NCI-H510A (cell line): ENCODE measurements around the gene PMM2.
A peak's percentile ranks its signal among the peaks of the same experiment; 100 is the strongest.
"Not testable (repeated sequence)": the region's sequence is repeated elsewhere in the genome, so short reads cannot be mapped to it uniquely, and the experiment has no call there.

ENCODE experiments used
- DNase-seq: peaks from one replicate; lab custom pipeline; 2025; lab: John Stamatoyannopoulos, UW

The PMM2 gene

DNA sequence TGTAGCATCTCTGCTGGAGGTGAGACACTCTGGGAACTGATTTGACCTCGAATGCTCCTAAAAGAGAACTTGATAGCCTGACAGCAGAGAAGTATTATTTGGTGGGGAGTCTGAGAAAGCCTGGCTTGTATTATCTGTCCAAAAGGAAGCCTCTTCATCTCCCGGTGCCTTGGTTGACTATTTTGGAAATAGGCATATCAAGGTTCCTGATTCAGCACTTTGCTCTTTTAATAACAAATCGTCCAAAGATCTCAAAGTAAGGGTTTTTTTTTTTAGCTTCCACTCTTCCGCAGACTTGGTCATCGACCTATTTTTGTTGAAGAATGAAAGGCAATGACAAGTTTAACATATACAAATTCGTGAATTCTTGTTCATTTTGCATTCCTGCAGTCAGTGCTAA is 15.0 kb upstream of the PMM2 start:
- DNase-seq = no peak

- no peak for DNase-seq
Observed at GRCh38 chr16:8785408-8785807, 12.2 kb upstream of the PMM2 start.

GRCh38 chr16:8786316-8786715 is 11.3 kb upstream of the PMM2 start:
- not testable (repeated sequence) for DNase-seq

DNA sequence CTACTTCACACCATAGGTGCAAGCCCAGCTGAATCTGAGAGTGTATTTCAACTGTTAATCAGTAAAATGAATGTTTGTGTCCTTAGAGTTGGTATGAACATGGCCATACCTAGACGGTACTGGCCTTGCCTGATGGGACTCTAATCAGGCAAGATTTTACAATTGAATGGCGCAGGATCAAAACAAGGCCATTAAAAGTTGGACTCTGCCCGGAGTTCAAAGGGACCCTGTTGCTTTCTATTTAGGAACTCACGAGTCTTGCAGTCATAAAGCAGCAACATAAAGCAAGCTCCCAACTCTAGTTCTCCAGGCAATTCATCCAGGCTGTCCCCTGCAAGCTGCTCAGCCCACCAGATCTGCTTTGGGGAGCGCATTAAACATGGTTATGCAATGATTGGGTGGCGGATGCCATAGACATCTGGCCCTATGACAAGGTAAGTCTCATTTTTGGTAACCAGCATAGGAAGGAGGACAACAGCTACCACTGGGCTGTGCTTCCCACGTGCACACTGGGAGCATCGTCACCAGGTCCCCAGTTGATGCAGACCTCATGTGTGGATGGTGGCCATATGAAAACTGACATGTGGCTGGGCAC is 9.0 kb upstream of the PMM2 start:
- DNase-seq = no peak

DNA sequence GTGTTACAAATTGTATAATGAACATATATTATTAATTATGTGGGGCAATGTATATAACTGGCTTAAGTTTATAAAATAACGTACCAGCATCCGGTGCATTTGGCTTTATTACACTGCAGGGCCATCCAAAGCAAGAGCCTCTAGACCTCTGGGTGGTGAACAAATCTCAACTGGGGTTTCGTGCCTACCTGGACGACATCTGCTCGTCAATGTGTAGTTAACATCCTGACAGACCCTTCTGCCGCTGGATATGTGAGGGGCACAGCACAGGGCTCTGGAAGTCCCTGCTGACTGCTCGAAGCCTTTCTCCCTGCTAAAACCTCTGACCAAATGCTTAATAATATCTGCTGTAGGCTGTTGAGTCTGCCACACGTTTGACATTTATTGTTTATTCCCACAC is 2.5 kb upstream of the PMM2 start:
- DNase-seq = peak; percentile 18

DNA sequence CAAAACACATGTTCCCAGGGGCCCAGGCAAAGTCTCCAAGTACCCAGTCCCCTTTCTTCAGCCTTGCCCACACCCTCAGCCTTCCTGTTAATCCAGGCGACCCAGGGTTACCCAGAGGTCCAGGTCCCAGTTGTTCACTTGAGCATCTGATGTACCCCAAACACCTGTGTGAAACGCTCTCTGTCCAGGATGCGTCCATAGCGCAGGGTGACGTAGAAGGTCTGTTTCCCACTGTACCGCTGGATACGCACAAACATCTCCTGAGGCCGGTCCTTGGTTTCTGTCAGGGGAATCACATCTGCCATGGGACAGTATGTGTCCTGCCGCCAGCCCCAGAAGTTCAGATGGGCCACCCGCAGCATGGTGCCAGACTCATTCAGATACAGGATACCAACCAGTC is 1.8 kb upstream of the PMM2 start:
- DNase-seq = no peak

- DNase-seq = no peak
Observed at GRCh38 chr16:8796469-8797363, 923 bp upstream of the PMM2 start.

DNA sequence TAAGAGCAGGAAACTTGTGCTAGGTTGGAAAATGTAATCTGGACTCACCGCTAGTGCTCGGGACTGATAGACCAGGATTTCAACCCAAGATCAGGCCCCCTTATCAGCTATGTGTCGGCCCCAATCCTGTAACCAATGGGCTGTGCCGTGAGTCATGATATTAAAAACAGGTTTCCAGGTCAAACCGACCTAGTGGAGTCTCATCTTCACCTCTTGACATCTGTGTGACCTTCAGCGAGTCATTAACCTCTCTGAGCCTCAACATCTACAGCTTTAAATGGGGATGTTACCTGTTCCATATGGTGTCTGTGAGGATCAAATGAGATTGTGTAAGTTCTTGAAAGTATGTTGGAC is 512 bp downstream of the PMM2 start:
- no peak for DNase-seq

GRCh38 chr16:8798535-8799157 is 1.0 kb downstream of the PMM2 start:
- DNase-seq = no peak

DNA sequence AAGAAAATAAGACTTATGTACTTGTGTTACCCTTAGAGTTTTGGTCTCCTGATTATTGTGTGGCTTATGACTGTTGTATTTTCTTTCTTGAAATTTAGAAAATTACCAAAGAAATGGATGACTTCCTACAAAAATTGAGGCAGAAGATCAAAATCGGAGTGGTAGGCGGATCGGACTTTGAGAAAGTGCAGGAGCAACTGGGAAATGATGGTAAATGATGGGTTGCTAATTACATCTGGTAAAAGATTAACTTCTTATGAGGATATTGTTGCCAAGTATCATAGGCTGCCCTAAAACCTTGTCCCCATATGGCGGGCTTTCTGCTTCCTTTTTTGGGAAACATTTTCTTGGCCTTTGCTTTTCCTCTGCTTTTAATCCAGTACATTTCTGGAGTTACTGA is 4.1 kb downstream of the PMM2 start:
- DNase-seq = no peak

GRCh38 chr16:8803733-8804132 is 6.1 kb downstream of the PMM2 start:
- not testable (repeated sequence) for DNase-seq

GRCh38 chr16:8804313-8804712 is 6.7 kb downstream of the PMM2 start:
- no peak for DNase-seq

DNA sequence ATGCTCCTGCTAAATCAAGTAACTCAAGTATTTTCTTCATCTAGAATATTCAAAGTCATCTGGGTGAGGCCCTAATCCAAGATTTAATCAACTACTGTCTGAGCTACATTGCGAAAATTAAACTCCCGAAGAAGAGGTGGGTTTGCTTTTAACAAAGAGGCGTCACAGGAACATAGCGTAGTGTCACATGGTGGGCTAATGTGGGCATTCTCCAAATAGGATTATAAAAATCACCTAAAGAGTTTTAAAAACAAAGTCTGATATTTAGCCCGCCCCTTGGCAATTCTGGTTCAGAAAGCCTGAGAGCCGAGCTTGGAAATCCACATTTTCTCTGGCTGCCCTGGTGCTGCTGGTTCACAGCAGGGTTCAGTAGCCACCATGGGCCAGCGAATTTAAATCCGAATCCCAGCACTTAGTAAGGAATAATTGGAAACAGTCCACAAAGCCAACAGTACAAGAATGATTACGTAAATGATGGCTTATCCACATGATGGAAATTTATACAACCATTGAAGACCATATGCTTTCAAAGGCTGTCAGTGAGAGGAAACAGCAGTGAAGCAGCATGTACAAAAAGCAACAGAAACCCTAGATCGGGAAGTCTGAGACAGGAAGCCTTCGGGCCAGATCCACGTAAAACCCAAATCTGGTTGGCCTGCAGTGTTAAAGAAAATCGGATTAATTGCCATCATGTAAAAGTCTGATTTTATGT is 8.8 kb downstream of the PMM2 start:
- no peak for DNase-seq

DNA sequence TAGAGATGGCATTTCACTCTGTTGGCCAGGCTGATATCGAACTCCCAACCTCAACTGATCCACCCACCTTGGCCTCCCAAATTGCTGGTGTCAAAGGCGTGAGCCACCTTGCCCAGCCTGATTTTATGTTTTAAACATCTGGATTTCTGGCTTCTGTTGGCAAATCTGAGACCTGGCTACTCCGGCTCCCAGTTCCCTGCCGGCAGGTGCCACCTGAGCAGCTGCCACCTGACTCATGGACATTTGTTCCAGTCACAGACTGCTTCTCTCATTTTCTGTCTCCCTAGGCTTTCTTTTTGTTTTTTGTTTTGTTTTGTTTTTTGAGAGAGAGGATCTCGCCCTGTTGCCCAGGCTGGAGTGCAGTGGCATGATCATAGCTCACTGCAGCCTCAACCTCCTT is 9.6 kb downstream of the PMM2 start:
- no peak for DNase-seq

DNA sequence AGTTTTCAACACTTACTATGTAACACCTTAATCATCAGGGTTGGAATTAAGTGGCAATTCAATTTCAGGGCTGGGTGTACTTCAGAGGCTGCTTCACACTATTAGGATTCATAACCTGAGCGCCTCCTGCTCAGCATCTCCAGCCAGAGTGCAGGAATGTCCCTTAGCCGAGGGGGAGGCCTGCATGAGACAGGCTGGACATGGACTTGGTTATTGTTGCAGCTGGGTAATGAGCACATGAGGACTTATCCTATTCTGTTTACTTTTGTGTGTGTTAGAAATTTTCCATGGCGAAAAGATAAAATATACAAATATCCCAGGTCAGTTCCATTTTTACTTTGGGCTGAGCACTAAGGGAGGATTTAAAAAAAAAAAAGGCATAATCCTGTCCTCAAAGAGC is 10.4 kb downstream of the PMM2 start:
- DNase-seq = no peak

DNA sequence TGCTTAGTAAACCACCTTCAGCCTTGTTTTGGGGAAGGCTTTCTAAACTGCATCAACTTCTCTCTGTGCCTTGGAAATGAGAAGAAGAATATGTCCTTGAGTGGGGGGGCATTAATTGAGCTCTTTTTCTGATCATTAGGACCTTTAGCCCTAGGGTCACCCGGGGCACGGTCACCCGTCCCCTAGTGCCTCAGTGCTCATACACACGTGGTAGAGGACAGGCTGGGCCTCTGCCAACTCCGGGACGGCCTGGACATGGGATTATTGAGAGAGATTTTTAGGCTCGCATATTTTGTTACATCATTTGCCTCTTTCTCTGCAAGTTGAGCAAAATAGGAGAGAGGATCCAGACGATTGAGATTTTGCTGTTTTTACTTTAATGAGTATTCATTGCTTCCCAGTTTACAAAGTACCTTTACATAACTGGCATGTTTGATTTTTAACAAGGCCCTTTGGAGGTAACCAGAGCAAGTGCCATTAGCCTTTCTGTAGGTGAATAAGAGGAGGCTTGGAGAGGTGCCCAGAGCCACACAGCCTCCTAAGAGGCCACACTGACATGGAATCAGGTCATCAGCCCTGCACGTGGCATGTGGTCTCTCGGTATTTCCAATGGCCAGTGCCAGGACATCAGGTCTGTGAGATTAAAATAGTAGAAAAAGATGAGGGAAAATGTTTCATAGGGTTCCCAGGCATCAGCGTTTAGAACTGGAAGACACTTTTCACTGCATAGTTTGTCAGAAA is 11.1 kb downstream of the PMM2 start:
- DNase-seq = no peak

DNA sequence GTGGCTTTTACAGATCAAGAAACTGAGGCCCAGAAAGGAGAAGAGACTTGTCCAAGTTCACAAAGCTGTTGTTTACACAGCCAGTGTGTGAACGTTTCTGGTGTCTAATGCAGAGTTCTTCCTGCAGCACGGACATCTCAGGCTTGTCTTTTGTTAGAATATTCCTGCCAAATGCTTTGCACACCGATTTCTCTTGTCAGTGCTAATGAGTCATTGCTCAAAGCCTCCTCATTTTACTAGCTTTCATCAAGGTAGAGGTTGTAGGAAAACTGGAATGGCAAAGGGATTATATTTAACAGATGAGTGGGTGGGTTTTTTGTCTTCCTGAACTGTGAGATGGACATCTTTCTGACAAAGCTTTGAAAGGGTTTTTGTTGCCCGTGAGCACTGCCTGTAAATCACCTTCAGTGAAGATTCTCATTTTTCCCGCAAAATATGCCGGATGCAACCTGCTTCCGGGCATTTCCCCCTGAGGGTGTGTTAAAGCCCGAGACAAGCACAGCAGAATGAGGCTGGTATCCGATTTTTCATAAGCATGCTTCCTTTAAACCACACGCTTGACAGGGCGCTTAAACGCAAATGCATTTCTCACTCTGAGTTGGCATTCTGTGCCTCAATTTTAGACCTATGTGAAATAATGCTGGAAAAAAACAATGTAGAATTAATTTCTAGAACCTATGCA is 14.7 kb downstream of the PMM2 start:
- no peak for DNase-seq

GRCh38 chr16:8814095-8814806 is 16.6 kb downstream of the PMM2 start:
- DNase-seq = no peak

DNA sequence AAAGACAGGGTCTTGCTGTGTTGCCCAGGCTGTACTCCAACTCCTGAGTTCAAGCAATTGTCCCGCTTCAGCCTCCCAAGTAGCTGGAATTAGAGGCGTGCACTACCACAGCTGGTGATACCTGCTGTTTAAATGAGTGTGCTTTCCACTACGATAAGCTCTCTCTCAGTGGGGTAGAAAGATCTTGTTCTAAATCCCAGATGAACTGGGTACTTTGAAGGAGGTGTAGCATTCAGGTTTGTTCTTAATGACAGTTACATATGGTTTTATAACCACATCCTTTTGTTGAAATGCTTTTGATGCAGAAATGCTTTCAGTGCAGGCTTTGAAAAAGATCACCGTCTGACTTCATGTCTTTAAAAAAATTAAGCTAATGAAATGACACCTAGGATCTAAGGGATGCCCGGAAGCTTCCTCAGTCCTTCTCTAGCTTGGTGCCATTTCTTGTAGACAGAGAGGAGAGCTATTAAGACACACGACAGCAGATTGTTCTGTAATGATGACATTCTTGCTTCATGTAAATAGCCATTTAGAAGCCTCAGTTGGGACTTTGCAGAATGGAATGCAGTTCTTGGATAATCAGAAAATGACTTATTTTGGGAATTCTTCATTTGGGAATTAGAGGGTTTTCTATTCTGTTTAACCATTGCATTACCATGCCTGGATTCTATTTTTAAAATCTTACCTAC is 19.5 kb downstream of the PMM2 start:
- no peak for DNase-seq
